Muscle of back (tissue), 13 donors: ENCODE results near the gene NOXO1. TPM values are rescaled to one million over a fixed set of nuclear protein-coding genes. Genes with fewer than 3 reads are reported as not detected.

ENCODE experiments used
- DNase-seq, 3 donors: peaks; one replicate each; pipeline versions ENCODE4 v3.0.0 to v3.0.0-alpha.2; 2013
- long read RNA-seq, 9 donors: transcript quantifications; one replicate each; lab custom pipeline, GENCODE V29; 2026
- polyA plus RNA-seq, 10 donors: library from polyadenylated mRNA; unstranded; fragments of 120-200 nt; gene quantifications; one replicate each; pipeline ENCODE4 v1.2.1, GENCODE V29; 2013; ENCODE audit not compliant: insufficient read length in 10 of 10

NOXO1 gene, protein sequence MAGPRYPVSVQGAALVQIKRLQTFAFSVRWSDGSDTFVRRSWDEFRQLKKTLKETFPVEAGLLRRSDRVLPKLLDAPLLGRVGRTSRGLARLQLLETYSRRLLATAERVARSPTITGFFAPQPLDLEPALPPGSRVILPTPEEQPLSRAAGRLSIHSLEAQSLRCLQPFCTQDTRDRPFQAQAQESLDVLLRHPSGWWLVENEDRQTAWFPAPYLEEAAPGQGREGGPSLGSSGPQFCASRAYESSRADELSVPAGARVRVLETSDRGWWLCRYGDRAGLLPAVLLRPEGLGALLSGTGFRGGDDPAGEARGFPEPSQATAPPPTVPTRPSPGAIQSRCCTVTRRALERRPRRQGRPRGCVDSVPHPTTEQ
- polyA plus RNA-seq: 1 to 10 TPM in 4 of 10 donors, under 1 TPM in 6; 0.18 to 1.5 (median 0.77) TPM
- long read RNA-seq, donor 1: 0 reads
- long read RNA-seq, donor 2: 0 reads
- long read RNA-seq, donor 3: 0 reads
- long read RNA-seq, donor 4, partial matches to known transcripts: 8 of 8 reads
- long read RNA-seq, donor 4, other reads (novel, unspliced or antisense): 0 of 8 reads
- long read RNA-seq, donor 5: 0 reads
- long read RNA-seq, donor 6: 0 reads
- long read RNA-seq, donor 7: 0 reads
- long read RNA-seq, donor 8: 0 reads
- long read RNA-seq, donor 9: 0 reads

- no peak for DNase-seq
Observed at GRCh38 chr16:1981398-1981836, at the start of gene NOXO1. Gene NOXO1, minus strand, starts transcription at chr16:1981469. Its CDS starts 290 bp downstream, at chr16:1981179.

GRCh38 chr16:2030036-2030435 lies 48.8 kb upstream of the NOXO1 start:
- DNase-seq: no peak

GRCh38 chr16:2029350-2029749 lies 48.1 kb upstream of the NOXO1 start:
- peak in 1 of 3 donors; percentile 5 for DNase-seq

GRCh38 chr16:2028620-2029220 lies 47.5 kb upstream of the NOXO1 start:
- no peak for DNase-seq

DNA sequence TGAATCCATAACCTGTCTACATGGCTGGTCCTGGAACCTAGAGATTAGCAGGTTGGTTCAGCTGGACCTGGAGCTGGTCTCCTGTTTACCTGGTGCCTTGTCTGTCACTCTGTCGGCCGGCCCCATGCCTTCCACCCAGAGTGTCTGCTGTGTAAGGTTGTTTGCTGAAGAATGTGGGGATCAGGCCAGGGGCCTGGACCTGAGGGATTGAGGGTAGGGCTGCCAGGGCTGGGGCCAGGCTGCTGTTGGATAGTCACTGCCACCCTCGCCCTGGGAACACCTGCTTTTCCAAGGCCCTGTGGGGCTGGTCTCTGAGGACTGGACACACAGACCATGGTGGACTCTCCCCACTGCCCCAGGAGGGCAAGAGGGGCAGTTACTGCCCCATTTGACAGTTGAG lies 46.9 kb upstream of the NOXO1 start:
- DNase-seq: peak in 1 of 3 donors; percentile 1

DNA sequence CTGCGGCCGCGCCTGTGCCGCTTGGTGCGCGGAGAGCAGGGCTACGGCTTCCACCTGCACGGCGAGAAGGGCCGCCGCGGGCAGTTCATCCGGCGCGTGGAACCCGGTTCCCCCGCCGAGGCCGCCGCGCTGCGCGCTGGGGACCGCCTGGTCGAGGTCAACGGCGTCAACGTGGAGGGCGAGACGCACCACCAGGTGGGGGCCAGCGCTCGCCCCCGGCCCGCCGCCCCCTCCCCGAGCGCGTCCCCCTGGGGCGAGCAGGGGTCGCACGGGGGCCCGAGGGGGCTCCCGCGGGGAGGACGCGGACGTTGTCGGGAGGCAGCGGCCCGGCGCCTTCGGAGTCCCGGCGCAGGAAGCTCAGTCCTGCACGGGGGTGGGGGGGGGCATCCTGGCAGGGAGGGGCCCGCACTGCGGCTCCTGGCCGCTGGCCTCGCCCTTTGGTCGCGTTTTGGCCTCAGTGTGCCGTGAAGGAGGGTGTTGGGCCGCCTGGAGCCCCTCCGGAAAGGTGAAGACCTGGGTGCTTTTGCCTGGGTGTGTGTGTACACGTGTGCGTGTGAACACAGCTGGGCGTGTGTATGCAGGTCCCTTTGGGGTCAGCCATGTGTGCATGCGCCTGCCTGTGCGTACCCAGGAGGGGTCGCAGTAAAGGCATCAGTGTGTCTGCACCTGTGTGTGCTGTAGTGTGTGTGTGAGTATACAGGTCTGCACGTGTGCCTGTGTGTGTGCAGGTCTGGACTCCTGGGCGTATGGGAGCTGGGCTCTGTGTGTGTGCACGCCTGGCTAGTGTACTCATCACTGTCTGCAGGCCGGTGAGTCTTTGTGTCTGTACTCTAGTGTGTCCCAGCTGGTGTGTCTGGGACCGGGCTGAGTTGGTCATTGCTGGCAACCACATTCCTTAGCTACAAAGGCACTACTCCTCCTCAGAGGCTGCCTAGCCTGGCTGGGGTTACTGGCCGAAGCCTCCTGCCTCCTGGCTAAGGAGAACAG lies 46.0 kb upstream of the NOXO1 start:
- DNase-seq: peak in 1 of 3 donors; percentile 46

DNA sequence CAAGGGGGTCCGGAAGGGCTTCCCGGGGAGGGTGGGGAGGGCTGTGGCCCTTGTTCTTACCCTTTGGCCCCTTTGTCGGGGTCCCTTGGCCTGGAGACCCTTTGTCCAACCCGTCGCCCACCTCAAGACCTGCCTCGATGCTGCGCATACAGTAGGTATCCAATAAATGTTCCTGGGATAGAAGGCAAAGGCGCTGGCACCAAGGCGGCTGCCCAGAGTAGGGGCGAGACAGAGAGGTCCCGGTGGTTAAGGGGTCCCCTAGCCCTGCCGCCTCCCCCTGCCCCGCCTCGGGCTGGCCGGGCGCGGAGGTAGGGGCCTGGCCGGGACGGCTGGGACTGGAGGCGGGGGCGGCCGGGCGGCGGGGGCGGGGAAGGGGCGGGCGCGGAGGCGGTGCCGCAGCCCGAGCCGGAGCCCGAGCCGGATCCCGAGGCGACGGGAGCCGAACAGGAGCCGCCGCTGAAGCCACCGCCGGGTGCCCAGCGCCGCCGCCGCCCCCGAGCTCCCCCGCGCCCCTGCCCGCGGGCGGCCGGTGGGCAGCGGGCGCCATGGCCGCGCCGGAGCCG lies 45.3 kb upstream of the NOXO1 start, which contains the start of gene NHERF2:
NHERF2 (plus strand) TSS at position 442 of the 563 bp plus-strand sequence; CDS start at position 546, 104 bp downstream.
- peak in 1 of 3 donors; percentile 52 for DNase-seq

DNA sequence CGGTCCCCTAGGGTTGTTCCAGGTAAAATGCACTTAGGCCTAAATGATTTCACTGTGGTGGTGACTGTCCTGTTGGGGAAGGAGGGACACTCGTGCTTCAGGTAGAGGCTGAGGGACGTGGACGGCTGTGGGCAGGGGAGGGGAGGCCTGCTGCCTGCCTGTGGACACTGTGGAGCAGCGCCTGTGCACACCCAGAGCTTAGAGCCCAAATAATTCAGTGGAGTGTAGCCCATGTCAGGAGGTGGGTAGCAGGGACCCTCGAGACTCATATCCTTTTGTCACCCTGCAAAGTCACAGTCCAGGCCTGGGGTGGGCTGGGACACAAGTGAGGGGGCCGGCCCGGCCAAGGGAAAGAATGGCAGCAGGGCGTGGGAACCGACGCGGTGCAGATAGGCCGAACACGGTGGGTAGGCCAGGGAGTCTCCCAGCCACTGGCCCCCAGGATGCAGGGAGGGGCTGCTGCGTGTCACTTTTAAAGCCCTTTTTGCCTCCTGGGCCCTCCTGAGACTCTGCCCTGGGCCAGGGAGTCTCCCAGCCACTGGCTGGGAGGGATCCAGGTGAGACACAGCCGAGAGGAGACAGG lies 44.7 kb upstream of the NOXO1 start:
- DNase-seq: peak in 1 of 3 donors; percentile 8

- peak in 1 of 3 donors; percentile 3 for DNase-seq
Observed at GRCh38 chr16:2025251-2025650, 44.0 kb upstream of the NOXO1 start.

- DNase-seq: no peak
Observed at GRCh38 chr16:2024032-2024420, 42.8 kb upstream of the NOXO1 start.

GRCh38 chr16:2023092-2024031 lies 42.1 kb upstream of the NOXO1 start:
- DNase-seq: peak; percentile 85 to 95 (median 93)

- no peak for DNase-seq
Observed at GRCh38 chr16:2022723-2023091, 41.4 kb upstream of the NOXO1 start.

GRCh38 chr16:2019921-2020831 lies 38.9 kb upstream of the NOXO1 start:
- DNase-seq: peak in 1 of 3 donors; percentile 61

DNA sequence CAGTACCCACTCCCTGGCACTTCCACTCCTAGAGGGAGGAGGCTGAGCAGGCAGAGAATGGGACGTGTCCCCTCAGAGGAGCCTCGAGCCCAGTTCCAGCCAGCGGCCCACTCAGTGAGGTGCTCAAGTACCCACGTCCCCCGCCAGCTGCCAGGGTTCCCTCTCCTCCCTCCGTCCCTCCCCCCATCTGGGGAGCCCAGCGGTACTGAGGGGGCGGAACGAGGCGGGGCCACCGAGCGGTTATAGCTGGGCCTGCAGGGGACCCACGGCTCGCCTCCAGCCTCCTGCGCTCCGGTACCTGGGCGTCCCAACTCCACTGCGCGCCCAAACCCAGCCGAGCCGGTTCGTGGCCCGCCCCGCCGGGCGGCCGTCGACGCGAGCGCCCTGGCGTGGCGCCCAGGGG lies 38.2 kb upstream of the NOXO1 start, which contains the start of gene NPW:
NPW (plus strand) TSS at position 268 of the 403 bp plus-strand sequence.
- DNase-seq: peak in 1 of 3 donors; percentile 52

GRCh38 chr16:2016407-2016922 lies 35.2 kb upstream of the NOXO1 start:
- no peak for DNase-seq

DNA sequence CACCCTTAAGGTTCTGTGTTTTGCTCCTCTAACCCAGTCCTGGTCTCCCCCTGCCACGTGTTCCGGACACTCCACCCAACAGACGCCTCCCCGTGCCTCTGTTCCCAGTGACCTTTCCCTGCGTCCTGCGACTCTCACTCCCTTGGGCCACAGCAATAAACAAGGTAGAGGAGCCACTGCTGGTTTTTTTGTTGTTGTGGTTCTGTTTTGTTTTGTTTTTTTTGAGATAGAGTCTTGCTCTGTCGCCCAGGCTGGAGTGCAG lies 34.6 kb upstream of the NOXO1 start:
- DNase-seq: no peak

DNA sequence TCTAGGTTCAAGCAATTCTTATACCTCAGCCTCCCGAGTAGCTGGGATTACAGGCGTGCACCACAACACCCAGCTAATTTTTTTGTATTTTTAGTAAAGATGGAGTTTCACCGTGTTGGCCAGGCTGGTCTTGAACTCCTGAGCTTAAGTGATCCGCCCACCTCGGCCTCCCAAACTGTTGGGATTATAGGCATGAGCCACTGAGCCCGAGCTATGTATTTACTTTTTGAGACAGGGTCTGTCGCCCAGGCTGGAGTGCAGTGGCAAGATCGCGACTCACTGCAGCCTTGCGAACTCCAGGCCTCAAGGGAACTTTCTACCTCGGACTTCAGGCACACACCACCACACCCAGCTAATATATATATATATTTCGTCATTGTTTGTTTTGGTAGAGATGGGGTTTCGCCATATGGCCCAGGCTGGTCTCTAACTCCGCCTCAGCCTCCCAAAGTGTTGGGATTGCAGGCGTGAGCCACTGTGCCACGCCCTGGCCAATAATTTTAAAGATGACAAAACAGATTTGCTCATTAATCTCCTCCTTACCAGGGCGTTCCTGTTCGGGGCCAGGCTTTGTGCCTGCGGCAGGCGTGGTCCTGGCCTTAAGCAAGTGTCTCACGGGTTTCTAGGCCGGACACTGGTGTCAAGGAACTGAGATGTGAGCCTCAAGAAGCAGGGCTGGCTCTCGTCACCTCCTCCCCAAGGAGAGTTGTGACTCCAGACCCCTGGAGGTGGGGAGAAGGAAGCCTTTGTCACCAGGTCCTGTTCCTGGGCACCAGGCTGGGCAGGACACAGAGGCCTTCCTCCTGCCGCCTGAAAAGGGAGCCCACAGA lies 34.1 kb upstream of the NOXO1 start:
- DNase-seq: no peak
